ENCODE data around the gene TCEAL5. TPM values are rescaled to one million over a fixed set of nuclear protein-coding genes. Genes with fewer than 3 reads are reported as not detected.

Gene TCEAL5, protein sequence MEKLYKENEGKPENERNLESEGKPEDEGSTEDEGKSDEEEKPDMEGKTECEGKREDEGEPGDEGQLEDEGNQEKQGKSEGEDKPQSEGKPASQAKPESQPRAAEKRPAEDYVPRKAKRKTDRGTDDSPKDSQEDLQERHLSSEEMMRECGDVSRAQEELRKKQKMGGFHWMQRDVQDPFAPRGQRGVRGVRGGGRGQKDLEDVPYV
- total RNA-seq = not detected in 2 replicates

DNA sequence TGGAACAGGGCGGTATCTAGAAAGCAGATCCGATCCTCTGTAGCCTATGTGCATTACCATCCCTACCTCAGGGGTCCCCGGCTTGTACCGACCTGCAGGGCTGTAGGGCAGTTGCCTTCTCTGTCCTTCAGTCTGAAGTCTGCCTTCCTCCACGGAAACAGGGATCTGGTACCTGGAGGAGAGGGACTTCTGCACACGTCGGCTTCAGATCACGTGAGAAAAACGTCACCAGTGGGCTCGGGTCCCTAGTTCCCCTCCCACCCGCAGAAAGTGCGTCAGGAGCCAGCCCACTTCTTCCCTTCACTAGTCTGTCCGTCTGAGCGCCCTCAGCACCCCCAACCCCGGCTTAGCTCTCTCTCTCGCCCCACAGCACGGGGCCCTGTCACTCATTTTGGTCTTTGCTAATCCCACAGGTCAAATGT is at the start of gene TCEAL5:
TCEAL5 (minus strand) TSS at position 170 of the 422 bp plus-strand sequence. CDS start 2,187 bp downstream, outside the sequence.

DNA sequence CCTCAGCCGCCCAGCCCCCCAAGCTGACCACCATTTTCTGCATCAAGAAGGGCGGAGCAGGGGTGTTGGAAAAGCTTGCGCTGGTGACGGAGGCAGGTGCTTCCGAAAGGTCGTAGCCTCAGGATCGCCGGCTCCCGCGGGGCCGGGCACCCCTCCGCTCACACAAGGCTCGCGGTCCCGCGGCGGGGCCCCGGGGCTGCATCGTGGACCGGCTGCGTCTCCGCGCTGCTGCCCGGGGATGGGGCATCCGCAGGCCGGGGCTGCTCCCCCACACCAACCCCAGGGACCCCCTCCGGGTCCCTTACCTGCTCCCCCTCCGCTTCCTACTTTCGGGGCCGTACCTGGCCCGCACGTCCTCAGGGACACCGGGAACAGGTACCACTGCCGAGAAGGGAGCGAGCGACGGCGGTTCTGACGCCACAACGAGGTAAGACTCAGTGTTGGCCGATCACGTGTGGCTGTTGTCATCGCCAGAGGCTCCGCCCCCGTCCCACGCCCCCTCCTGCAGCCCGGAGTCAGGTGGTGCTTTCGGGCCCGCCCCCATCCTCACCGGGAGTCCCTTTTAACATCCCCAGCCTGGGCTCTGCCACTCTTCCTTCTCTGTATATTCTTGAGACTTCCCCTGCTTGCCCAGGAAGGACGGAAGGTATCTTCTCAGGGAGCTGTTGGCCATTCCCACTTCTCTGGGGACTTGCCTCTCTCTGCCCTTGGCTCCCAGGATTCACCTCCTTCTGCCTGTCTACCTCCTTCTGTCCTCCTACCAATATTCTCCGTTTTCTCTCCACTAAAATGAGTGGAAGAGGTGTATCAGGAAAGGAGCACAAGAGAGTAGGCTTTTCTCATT is 34.2 kb upstream of the TCEAL5 start, which contains the start of gene BEX2:
BEX2 (minus strand) TSS at position 436 of the 844 bp plus-strand sequence. CDS start 1,014 bp downstream, outside the sequence.

DNA sequence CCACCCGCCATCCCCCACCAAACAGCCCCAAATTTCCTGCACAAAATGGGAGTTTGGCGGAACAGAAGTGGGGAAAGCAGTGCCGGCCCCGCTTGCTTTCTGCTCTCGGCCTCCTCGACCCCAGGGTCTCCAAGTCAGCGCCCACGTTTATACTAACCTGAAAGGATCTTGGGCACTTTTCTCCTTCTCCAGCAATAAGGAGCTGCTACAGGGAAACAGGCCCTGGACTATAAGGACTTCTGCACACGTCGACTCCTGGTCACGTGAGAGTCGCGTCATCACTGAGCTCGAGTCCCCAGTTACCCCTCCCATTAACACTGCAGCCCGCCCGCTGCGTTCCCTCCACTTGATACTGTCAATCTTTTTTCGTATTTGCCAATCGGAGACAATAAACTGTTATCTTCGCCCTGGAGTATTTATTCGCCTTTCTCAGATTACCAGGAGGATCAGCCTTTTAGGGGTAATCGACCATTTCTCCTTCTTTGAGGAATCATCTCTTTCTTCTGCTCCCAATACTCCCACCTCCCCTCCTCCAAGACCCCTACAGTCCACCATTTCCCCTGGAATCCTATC is 21.5 kb downstream of the TCEAL5 start, which contains the start of gene TCEAL8:
TCEAL8 (minus strand) TSS at position 235 of the 573 bp plus-strand sequence. CDS start 1,176 bp downstream, outside the sequence.

Other genes starting within 250 kb of the TCEAL5 start
- not detected in 2 replicates for gene BEX1, start 212.6 kb downstream of the TCEAL5 start, total RNA-seq
- gene NXF3, start 183.6 kb downstream of the TCEAL5 start, total RNA-seq = 0.26 TPM in 1 of 2 replicates, not detected in the other
- 25.6 and 31.1 TPM in 2 replicates for gene BEX4, start 61.6 kb downstream of the TCEAL5 start, total RNA-seq
- 152 and 168 TPM in 2 replicates for gene TCEAL8, start 21.6 kb downstream of the TCEAL5 start, total RNA-seq
- 0.91 and 2.7 TPM in 2 replicates for gene BEX2, start 34.2 kb upstream of the TCEAL5 start, total RNA-seq
- gene TCEAL7, start 53.5 kb upstream of the TCEAL5 start, total RNA-seq = 11.8 and 31.9 TPM in 2 replicates
- 166 and 184 TPM in 2 replicates for gene TCEAL9, start 79.8 kb upstream of the TCEAL5 start, total RNA-seq
- gene BEX3, start 99.8 kb upstream of the TCEAL5 start, total RNA-seq = 181 and 207 TPM in 2 replicates
- gene RAB40A, start 242.7 kb upstream of the TCEAL5 start, total RNA-seq = 0.22 and 0.39 TPM in 2 replicates

Data from articular chondrocyte of knee joint (primary cell).